ENCODE measurements around the gene FOSL2.

Gene FOSL2

DNA sequence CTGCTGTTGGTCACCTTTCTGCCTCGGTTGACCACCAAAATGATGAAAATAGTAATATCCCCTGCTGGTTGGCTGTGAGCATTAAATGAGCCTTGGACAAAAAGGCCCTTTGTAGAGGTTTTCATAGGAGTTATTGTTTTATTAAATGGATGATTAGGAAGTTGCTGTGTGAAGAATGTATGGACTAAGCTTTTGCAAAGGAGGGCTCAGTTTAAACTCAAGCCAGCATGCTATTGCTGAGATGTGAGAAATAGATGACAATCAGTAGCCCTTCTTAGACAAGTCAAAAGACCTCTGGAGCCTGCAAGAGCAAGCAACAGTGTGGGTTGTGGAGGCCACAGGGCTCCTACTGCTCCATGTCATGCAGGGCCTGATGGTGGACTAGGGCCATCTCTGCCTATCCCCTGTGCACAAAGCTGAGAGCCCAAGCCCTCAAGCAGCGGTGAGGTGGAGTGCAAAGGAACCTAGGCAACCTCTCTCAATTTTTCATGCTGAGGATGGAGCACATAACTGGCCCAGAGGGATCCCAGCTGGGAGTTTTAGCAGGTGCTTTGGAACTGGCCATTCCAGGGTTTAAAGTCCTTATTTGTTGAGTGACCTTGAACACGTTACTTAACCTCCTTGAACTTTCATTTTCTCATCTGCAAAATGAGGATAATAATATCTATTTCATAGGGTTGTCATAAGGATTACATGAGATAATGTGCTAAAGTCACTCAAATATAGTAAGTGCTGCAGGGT lies 37.1 kb downstream of the FOSL2 start:
- H3K4me3 ChIP-seq (ENCODE audit: low read length in 2 of 2), result no peak overlapping the region
- H3K27ac ChIP-seq (ENCODE audit: low read depth in 2 of 2, low read length in 2 of 2), result no peak overlapping the region

DNA sequence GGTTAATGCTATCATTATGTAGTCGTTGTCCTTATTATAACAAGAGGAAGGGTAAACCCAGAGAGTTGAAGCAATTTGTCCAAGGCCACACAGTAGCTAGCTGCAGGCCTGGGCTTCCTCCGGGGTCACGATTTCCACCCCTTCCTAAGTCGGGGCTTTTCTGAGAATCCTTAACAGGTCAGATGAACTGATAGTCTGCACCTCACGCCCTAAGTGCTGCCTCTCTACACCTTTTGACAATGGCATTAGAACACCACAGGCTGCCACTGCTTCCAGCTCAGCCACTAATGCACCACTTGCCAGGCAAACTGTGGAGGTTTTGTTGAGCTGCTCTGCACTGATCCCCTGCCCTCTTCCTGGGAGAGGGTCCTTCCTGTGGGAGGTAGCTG lies 37.7 kb downstream of the FOSL2 start:
- Histone ChIP-seq H3K4me3 (ENCODE audit: low read length in 2 of 2) (no peak overlapping the region), H3K27ac (ENCODE audit: low read depth in 2 of 2, low read length in 2 of 2) (no peak overlapping the region), H3K36me3 (ENCODE audit: control insufficient read depth in 2 of 2, insufficient read depth in 2 of 2, low read length in 2 of 2) (no peaks in the 10 kb centered on the region), H3K27me3 (ENCODE audit: control insufficient read depth in 2 of 2, insufficient read depth in 2 of 2, low read length in 2 of 2) (no peaks in the 10 kb centered on the region), H3K9me3 (ENCODE audit: control insufficient read depth in 2 of 2, low read length in 2 of 2) (peaks cover 0 to 3% of the 10 kb centered on the region in 2 donors), H3K9ac (ENCODE audit: low read depth in 1 of 2, low read length in 2 of 2) (no peak overlapping the region), H3K4me1 (ENCODE audit: control insufficient read depth in 2 of 2, insufficient read depth in 2 of 2, low read length in 2 of 2) (peaks cover 5 to 10% of the 10 kb centered on the region in 2 donors)

More for the DNA sequence above, 37.1 kb downstream of the FOSL2 start:
- Histone ChIP-seq H3K9ac (ENCODE audit: low read depth in 1 of 2, low read length in 2 of 2) (no peak overlapping the region), H3K4me1 (ENCODE audit: control insufficient read depth in 2 of 2, insufficient read depth in 2 of 2, low read length in 2 of 2) (peaks cover 5% of the 10 kb centered on the region in 2 donors), H3K36me3 (ENCODE audit: control insufficient read depth in 2 of 2, insufficient read depth in 2 of 2, low read length in 2 of 2) (no peaks in the 10 kb centered on the region), H3K9me3 (ENCODE audit: control insufficient read depth in 2 of 2, low read length in 2 of 2) (peaks cover 0 to 3% of the 10 kb centered on the region in 2 donors), H3K27me3 (ENCODE audit: control insufficient read depth in 2 of 2, insufficient read depth in 2 of 2, low read length in 2 of 2) (no peaks in the 10 kb centered on the region)

DNA sequence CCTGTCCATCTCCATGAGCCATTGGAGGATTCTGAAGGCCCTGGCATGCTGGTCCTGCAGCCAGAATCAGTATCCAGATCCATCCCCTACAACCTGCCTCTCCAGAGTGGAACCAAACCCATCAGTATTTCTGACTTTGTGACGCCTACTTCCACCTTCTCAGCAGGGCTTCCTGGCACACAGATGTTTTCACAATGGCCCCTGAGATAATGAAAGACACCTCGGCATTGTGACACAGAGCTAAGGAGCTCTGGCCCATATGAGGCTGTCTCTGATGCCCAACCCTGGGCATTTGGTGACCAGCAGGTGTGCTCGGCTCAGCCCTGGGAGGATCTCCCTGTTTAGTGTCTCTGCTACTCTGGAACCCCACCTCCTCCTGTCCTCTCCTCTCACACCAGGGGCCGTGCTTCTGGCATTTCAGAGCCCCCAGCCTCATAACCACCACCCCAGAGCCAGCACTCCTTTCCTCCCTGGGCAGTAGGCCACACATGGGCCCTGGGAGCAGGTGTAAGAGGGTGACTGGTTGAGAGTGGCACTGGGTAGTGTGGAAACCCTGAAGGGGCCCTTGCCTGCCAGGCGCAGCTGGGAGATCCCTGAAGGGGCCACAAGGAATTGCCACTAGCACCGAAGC lies 38.2 kb downstream of the FOSL2 start:
- no peak overlapping the region for H3K4me3 ChIP-seq (ENCODE audit: low read length in 2 of 2)
- H3K27ac ChIP-seq (ENCODE audit: low read depth in 2 of 2, low read length in 2 of 2), result no peak overlapping the region

DNA sequence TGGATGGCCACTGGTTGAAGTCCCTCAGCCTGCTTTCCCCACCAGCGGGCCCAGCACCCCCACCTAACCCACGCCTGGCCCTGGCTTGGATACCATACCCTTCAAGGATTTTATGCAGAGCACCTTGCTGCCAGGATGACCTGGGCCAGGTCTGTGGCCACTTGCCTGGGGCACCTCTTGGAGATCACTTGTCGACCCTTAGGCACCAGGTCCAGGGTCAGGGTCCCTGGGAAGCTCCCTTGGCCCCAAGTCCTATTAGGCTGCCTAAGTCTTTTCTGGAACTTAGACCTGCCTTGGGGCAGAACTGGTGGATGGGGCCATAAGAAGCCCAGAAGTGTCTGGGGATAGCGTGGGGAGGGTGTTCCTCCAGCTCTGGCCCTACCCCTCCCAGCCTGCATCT lies 39.1 kb downstream of the FOSL2 start:
- H3K4me1 ChIP-seq (ENCODE audit: control insufficient read depth in 2 of 2, insufficient read depth in 2 of 2, low read length in 2 of 2), result peaks cover 11 to 24% of the 10 kb centered on the region in 2 donors

More for the DNA sequence above, 38.2 kb downstream of the FOSL2 start:
- Histone ChIP-seq H3K9ac (ENCODE audit: low read depth in 1 of 2, low read length in 2 of 2) (no peak overlapping the region), H3K4me1 (ENCODE audit: control insufficient read depth in 2 of 2, insufficient read depth in 2 of 2, low read length in 2 of 2) (peaks cover 5 to 15% of the 10 kb centered on the region in 2 donors), H3K9me3 (ENCODE audit: control insufficient read depth in 2 of 2, low read length in 2 of 2) (peaks cover 0 to 3% of the 10 kb centered on the region in 2 donors), H3K36me3 (ENCODE audit: control insufficient read depth in 2 of 2, insufficient read depth in 2 of 2, low read length in 2 of 2) (no peaks in the 10 kb centered on the region), H3K27me3 (ENCODE audit: control insufficient read depth in 2 of 2, insufficient read depth in 2 of 2, low read length in 2 of 2) (no peaks in the 10 kb centered on the region)

DNA sequence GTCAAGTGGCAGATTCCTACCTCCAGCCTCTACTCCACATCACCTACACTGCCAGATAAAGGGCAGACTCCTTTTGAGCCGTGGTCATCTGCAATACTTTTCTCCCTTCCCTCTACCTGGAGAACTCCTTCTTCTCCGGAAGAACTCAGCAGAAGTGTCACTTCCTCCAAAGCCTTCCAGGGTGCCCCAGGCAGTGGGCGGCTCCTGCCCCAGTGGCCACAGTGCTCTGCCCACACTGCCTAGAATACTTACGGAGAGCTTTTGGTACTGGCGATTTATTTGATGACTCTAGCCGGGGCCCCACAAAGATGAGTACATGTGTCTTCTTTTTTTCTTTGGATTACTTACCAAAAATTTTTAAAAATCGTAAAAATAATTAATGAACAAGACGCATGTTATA lies 39.7 kb downstream of the FOSL2 start:
- no peaks in the 10 kb centered on the region for H3K27me3 ChIP-seq (ENCODE audit: control insufficient read depth in 2 of 2, insufficient read depth in 2 of 2, low read length in 2 of 2)
- peaks cover 0 to 3% of the 10 kb centered on the region in 2 donors for H3K9me3 ChIP-seq (ENCODE audit: control insufficient read depth in 2 of 2, low read length in 2 of 2)
- H3K4me3 ChIP-seq (ENCODE audit: low read length in 2 of 2), result no peak overlapping the region

More for the DNA sequence above, 39.1 kb downstream of the FOSL2 start:
- no peak overlapping the region for H3K4me3 ChIP-seq (ENCODE audit: low read length in 2 of 2)
- no peak overlapping the region for H3K27ac ChIP-seq (ENCODE audit: low read depth in 2 of 2, low read length in 2 of 2)
- H3K9ac ChIP-seq (ENCODE audit: low read depth in 1 of 2, low read length in 2 of 2), result no peak overlapping the region
- H3K27me3 ChIP-seq (ENCODE audit: control insufficient read depth in 2 of 2, insufficient read depth in 2 of 2, low read length in 2 of 2), result no peaks in the 10 kb centered on the region
- H3K9me3 ChIP-seq (ENCODE audit: control insufficient read depth in 2 of 2, low read length in 2 of 2), result peaks cover 0 to 3% of the 10 kb centered on the region in 2 donors
- H3K36me3 ChIP-seq (ENCODE audit: control insufficient read depth in 2 of 2, insufficient read depth in 2 of 2, low read length in 2 of 2), result no peaks in the 10 kb centered on the region

DNA sequence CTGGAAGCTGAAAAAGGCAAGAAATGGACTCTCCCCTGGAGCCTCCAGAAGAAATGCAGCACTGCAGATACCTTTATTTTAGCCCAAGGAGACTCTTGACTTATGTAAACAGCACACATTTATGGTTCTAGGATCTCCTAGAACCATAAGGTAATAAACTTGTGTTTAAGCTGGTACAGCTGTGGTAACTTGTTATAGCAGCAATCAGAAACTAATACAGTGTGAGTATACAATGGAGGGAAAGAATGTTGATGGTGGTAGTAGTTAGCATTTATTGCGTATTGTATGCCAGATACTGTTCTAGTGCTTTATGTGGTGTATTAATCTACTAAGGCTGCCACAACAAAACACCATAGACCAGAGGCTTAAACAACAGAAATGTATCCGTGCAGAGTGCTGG lies 40.6 kb downstream of the FOSL2 start:
- peaks cover 0 to 3% of the 10 kb centered on the region in 2 donors for H3K9me3 ChIP-seq (ENCODE audit: control insufficient read depth in 2 of 2, low read length in 2 of 2)
- H3K4me3 ChIP-seq (ENCODE audit: low read length in 2 of 2), result no peak overlapping the region
- no peak overlapping the region for H3K27ac ChIP-seq (ENCODE audit: low read depth in 2 of 2, low read length in 2 of 2)
- no peaks in the 10 kb centered on the region for H3K27me3 ChIP-seq (ENCODE audit: control insufficient read depth in 2 of 2, insufficient read depth in 2 of 2, low read length in 2 of 2)
- H3K36me3 ChIP-seq (ENCODE audit: control insufficient read depth in 2 of 2, insufficient read depth in 2 of 2, low read length in 2 of 2), result no peaks in the 10 kb centered on the region
- H3K9ac ChIP-seq (ENCODE audit: low read depth in 1 of 2, low read length in 2 of 2), result no peak overlapping the region
- peaks cover 22 to 36% of the 10 kb centered on the region in 2 donors for H3K4me1 ChIP-seq (ENCODE audit: control insufficient read depth in 2 of 2, insufficient read depth in 2 of 2, low read length in 2 of 2)

More for the DNA sequence above, 39.7 kb downstream of the FOSL2 start:
- no peak overlapping the region for H3K9ac ChIP-seq (ENCODE audit: low read depth in 1 of 2, low read length in 2 of 2)
- H3K4me1 ChIP-seq (ENCODE audit: control insufficient read depth in 2 of 2, insufficient read depth in 2 of 2, low read length in 2 of 2), result peaks cover 16 to 29% of the 10 kb centered on the region in 2 donors
- H3K27ac ChIP-seq (ENCODE audit: low read depth in 2 of 2, low read length in 2 of 2), result no peak overlapping the region
- no peaks in the 10 kb centered on the region for H3K36me3 ChIP-seq (ENCODE audit: control insufficient read depth in 2 of 2, insufficient read depth in 2 of 2, low read length in 2 of 2)

DNA sequence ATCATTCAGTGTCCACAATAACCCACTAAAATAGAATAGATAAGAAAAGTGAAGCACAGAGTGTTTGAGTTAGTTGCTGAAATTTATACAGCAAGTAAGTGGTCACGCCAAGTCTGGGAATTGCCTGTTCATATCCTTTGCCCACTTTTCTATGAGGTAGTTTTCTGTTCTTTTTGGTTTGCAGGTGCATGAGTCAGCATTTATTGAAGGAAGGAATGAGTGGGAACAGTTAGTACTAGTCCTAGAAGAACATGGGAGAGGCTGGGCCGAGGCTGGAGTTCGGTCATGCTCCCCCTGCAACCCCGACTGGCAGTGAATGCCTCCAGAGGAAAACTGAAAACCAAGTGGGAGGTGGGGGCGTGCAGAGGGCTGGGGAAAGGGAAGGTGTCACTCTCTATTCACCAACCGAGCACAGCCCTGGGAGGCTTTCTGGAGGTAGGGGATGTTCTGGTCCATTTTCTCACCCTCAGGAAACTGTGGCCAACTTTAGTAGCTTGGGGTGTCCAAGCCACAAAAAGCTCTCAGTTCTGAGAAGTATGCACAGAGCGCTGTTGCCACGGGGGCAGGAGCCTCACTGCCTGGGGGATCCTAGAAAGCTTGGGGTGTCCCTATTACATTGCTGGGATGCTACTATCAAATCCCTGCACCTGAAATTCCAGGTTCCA lies 41.4 kb downstream of the FOSL2 start:
- no peak overlapping the region for H3K27ac ChIP-seq (ENCODE audit: low read depth in 2 of 2, low read length in 2 of 2)
- no peaks in the 10 kb centered on the region for H3K36me3 ChIP-seq (ENCODE audit: control insufficient read depth in 2 of 2, insufficient read depth in 2 of 2, low read length in 2 of 2)
- no peaks in the 10 kb centered on the region for H3K27me3 ChIP-seq (ENCODE audit: control insufficient read depth in 2 of 2, insufficient read depth in 2 of 2, low read length in 2 of 2)
- H3K9me3 ChIP-seq (ENCODE audit: control insufficient read depth in 2 of 2, low read length in 2 of 2), result peaks cover 0 to 3% of the 10 kb centered on the region in 2 donors
- no peak overlapping the region for H3K9ac ChIP-seq (ENCODE audit: low read depth in 1 of 2, low read length in 2 of 2)
- H3K4me3 ChIP-seq (ENCODE audit: low read length in 2 of 2), result no peak overlapping the region
- peaks cover 22 to 37% of the 10 kb centered on the region in 2 donors for H3K4me1 ChIP-seq (ENCODE audit: control insufficient read depth in 2 of 2, insufficient read depth in 2 of 2, low read length in 2 of 2)

DNA sequence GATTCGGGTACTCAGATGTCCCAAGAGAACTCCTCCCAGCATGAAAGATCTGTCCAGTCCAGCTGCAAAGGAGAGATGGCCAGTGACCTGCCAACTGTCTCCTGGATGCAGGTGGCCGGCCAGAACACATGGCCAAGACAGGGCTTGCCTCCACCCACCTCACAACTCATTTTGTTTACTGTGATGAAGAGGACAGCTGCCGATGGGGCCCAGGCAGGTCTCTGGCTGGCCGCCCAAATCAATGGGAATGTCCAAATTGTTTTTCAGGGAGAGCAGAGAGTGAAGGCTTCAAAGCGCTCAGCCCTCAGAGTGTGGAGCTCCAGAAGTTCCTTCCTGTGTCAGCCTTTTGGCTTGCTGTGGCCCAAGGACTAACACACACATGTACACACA lies 41.9 kb downstream of the FOSL2 start:
- H3K27ac ChIP-seq (ENCODE audit: low read depth in 2 of 2, low read length in 2 of 2), result peak overlapping the region; percentile 87 to 96

DNA sequence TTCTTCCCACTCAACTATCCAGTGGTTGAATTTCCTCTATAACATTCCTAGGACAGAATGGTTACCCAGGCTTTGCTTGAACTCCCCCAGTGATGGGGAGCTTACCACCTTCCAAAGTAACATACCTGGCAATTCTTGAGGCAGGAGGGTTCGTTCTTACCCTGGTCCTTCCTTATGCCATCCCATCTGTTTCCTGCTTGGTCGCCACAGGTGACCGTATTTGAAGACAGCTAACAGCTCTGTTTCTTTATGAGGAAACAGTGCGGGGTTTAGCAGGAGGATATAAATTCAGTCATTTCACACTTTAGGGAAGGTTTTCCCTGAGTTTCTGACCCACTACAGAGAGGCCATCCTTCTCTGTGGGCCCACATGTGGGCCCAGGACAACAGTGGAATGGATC lies 42.6 kb downstream of the FOSL2 start:
- Histone ChIP-seq H3K4me1 (ENCODE audit: control insufficient read depth in 2 of 2, insufficient read depth in 2 of 2, low read length in 2 of 2) (peaks cover 22 to 37% of the 10 kb centered on the region in 2 donors), H3K27me3 (ENCODE audit: control insufficient read depth in 2 of 2, insufficient read depth in 2 of 2, low read length in 2 of 2) (no peaks in the 10 kb centered on the region), H3K4me3 (ENCODE audit: low read length in 2 of 2) (no peak overlapping the region), H3K27ac (ENCODE audit: low read depth in 2 of 2, low read length in 2 of 2) (peak overlapping the region; percentile 87 to 96), H3K9me3 (ENCODE audit: control insufficient read depth in 2 of 2, low read length in 2 of 2) (peaks cover 0 to 3% of the 10 kb centered on the region in 2 donors), H3K36me3 (ENCODE audit: control insufficient read depth in 2 of 2, insufficient read depth in 2 of 2, low read length in 2 of 2) (no peaks in the 10 kb centered on the region), H3K9ac (ENCODE audit: low read depth in 1 of 2, low read length in 2 of 2) (no peak overlapping the region)

More for the DNA sequence above, 41.9 kb downstream of the FOSL2 start:
- peaks cover 22 to 37% of the 10 kb centered on the region in 2 donors for H3K4me1 ChIP-seq (ENCODE audit: control insufficient read depth in 2 of 2, insufficient read depth in 2 of 2, low read length in 2 of 2)
- no peak overlapping the region for H3K4me3 ChIP-seq (ENCODE audit: low read length in 2 of 2)
- no peaks in the 10 kb centered on the region for H3K36me3 ChIP-seq (ENCODE audit: control insufficient read depth in 2 of 2, insufficient read depth in 2 of 2, low read length in 2 of 2)
- peaks cover 0 to 3% of the 10 kb centered on the region in 2 donors for H3K9me3 ChIP-seq (ENCODE audit: control insufficient read depth in 2 of 2, low read length in 2 of 2)
- H3K27me3 ChIP-seq (ENCODE audit: control insufficient read depth in 2 of 2, insufficient read depth in 2 of 2, low read length in 2 of 2), result no peaks in the 10 kb centered on the region
- H3K9ac ChIP-seq (ENCODE audit: low read depth in 1 of 2, low read length in 2 of 2), result no peak overlapping the region

Data from mucosa of rectum (tissue), 2 donors.